Measurements from ENCODE around the gene TFDP1. TPM values are rescaled to one million over a fixed set of nuclear protein-coding genes. Genes with fewer than 3 reads are reported as not detected.

TFDP1 gene
- total and polyA plus RNA-seq, 2 of the 4 experiments (the other 2 are of a cell fraction): 59.3 to 97.0 TPM

DNA sequence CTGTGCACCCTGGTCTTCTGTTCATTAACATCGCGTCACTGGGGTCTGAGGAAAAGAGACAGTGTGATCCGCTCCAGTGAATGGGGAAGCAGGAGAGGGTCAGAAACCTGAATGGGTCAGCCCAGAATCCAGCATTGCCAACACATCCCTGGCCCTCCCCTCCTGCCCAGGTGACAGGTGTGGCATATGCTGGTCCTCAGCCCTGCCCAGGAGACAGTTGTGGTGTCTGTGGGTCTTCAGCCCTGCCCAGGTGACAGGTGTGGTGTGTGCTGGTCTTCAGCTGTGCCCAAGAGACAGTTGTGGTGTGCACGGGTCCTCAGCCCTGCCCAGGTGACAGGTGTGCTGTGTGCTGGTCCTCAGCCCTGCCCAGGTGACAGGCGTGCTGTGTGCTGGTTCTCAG, 8.0 kb downstream of the TFDP1 start:
- no peak overlapping the region for H2AFZ ChIP-seq (replicated peaks; ENCODE audit: low read length, poor library complexity)
- POLR2A ChIA-PET (ENCODE audit: unreplicated experiment): no interaction called here
- peaks cover 42% of the 10 kb centered on the region for H3K36me3 ChIP-seq (ENCODE audit: control insufficient read depth, insufficient read depth, low read length)
- H3K27ac ChIP-seq (ENCODE audit: insufficient read depth, low read length): no peak overlapping the region
- H2AK5ac ChIP-seq (ENCODE audit: low read depth, low read length): no peak overlapping the region
- no peak overlapping the region for H3K9ac ChIP-seq (ENCODE audit: low read depth, low read length)
- no peaks in the 10 kb centered on the region for H3K27me3 ChIP-seq (ENCODE audit: control insufficient read depth, insufficient read depth, low read length)
- no peak overlapping the region for H2BK120ac ChIP-seq (ENCODE audit: low read depth, low read length)
- no peak overlapping the region for H3K14ac ChIP-seq (replicated peaks; ENCODE audit: low read depth, low read length)
- no peak overlapping the region for H3K18ac ChIP-seq (ENCODE audit: low read depth, low read length)
- no peak for DNase-seq
- no peak overlapping the region for H4K5ac ChIP-seq (ENCODE audit: low read depth, low read length)
- H2BK15ac ChIP-seq (ENCODE audit: low read depth, low read length): no peak overlapping the region
- WGBS, 2 experiments (ENCODE audit: extremely low coverage in 2 of 2, insufficient read length in 1 of 2): 100% methylated on average over 2 of the region's 5 CpGs; no CpG with 5 or more reads in 1 of the 2 experiments
- CTCF ChIA-PET: no interaction called here
- no peak overlapping the region for H2BK5ac ChIP-seq (ENCODE audit: low read depth, low read length, poor library complexity, severe bottlenecking)
- peaks cover 15% of the 10 kb centered on the region for H3K9me1 ChIP-seq (ENCODE audit: insufficient read depth, low read length)
- no peak for ATAC-seq (ENCODE audit: low read depth)
- H4K8ac ChIP-seq (ENCODE audit: low read depth in 2 of 2, low read length in 2 of 2): no peak overlapping the region
- no peak overlapping the region for H3K4me3 ChIP-seq (ENCODE audit: insufficient read depth, low read depth, low read length)
- H3K9me3 ChIP-seq (ENCODE audit: control insufficient read depth, insufficient read depth, low read length): no peaks in the 10 kb centered on the region
- no TSS peak for BruUV-seq (replicated peaks)
- dilution Hi-C loops (cut with HindIII; ENCODE audit: low sequenced_read_pairs, unreplicated experiment): no loop called here
- H3K4me2 ChIP-seq (ENCODE audit: low read depth, low read length): no peak overlapping the region
- intact Hi-C loops (cut with micrococcal nuclease): no loop called here
- no peak overlapping the region for H3K4ac ChIP-seq (ENCODE audit: low read depth, low read length)
- in situ Hi-C loops (cut with MboI; ENCODE audit: low sequenced_read_pairs): no loop called here
- no peak overlapping the region for H4K91ac ChIP-seq (ENCODE audit: insufficient read depth, low read depth, low read length)
- H3K4me1 ChIP-seq (ENCODE audit: control insufficient read depth, insufficient read depth, low read length): no peaks in the 10 kb centered on the region; the same call in 1 of the 2 replicates
- TF ChIP-seq MXI1 (IDR thresholded peaks at IDR 0.05; ENCODE audit: borderline replicate concordance, low read depth, low read length): no peak
- TF ChIP-seq CHD1 (IDR thresholded peaks at IDR 0.05; ENCODE audit: low read depth, low read length): no peak
- no peak for TF ChIP-seq FOS (IDR thresholded peaks at IDR 0.05; ENCODE audit: low read depth, low read length)
- TF ChIP-seq BHLHE40 (IDR thresholded peaks at IDR 0.05; ENCODE audit: low read depth, low read length): no peak
- TF ChIP-seq RCOR1 (IDR thresholded peaks at IDR 0.05; ENCODE audit: insufficient replicate concordance, low read length): no peak
- no peak for TF ChIP-seq MAZ (IDR thresholded peaks at IDR 0.05; ENCODE audit: borderline replicate concordance, low read depth, low read length)
- TF ChIP-seq, protein P1, sequence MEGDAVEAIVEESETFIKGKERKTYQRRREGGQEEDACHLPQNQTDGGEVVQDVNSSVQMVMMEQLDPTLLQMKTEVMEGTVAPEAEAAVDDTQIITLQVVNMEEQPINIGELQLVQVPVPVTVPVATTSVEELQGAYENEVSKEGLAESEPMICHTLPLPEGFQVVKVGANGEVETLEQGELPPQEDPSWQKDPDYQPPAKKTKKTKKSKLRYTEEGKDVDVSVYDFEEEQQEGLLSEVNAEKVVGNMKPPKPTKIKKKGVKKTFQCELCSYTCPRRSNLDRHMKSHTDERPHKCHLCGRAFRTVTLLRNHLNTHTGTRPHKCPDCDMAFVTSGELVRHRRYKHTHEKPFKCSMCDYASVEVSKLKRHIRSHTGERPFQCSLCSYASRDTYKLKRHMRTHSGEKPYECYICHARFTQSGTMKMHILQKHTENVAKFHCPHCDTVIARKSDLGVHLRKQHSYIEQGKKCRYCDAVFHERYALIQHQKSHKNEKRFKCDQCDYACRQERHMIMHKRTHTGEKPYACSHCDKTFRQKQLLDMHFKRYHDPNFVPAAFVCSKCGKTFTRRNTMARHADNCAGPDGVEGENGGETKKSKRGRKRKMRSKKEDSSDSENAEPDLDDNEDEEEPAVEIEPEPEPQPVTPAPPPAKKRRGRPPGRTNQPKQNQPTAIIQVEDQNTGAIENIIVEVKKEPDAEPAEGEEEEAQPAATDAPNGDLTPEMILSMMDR (conservative IDR thresholded peaks at IDR 0.05; ENCODE audit: low read depth, low read length): no peak
- TF ChIP-seq CEBPB (IDR thresholded peaks at IDR 0.05; ENCODE audit: low read depth, low read length): no peak
- TF ChIP-seq USF2 (IDR thresholded peaks at IDR 0.05; ENCODE audit: low read depth, low read length): no peak
- TF ChIP-seq MAFK (IDR thresholded peaks at IDR 0.05; ENCODE audit: low read depth, low read length): no peak
- TF ChIP-seq RFX5 (IDR thresholded peaks at IDR 0.05; ENCODE audit: low read depth, low read length): no peak
- TF ChIP-seq POLR2A (IDR thresholded peaks at IDR 0.05; ENCODE audit: low read depth, low read length): no peak
- no peak for TF ChIP-seq SMC3 (IDR thresholded peaks at IDR 0.05; ENCODE audit: low read depth, low read length)
- TF ChIP-seq, protein P2, sequence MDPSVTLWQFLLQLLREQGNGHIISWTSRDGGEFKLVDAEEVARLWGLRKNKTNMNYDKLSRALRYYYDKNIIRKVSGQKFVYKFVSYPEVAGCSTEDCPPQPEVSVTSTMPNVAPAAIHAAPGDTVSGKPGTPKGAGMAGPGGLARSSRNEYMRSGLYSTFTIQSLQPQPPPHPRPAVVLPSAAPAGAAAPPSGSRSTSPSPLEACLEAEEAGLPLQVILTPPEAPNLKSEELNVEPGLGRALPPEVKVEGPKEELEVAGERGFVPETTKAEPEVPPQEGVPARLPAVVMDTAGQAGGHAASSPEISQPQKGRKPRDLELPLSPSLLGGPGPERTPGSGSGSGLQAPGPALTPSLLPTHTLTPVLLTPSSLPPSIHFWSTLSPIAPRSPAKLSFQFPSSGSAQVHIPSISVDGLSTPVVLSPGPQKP (IDR thresholded peaks at IDR 0.05; ENCODE audit: borderline replicate concordance, low read depth, low read length): no peak
- no peak for TF ChIP-seq RAD21 (IDR thresholded peaks at IDR 0.05; ENCODE audit: low read length)
- H2AK9ac ChIP-seq (replicated peaks; ENCODE audit: low read depth, low read length, poor library complexity): no peak overlapping the region
- peaks cover 35 to 77% of the 10 kb centered on the region in 2 experiments for H3K79me1 ChIP-seq (ENCODE audit: low read depth in 1 of 2, low read length in 2 of 2)
- no peak overlapping the region for H2BK20ac ChIP-seq (ENCODE audit: low read depth, low read length)
- H4K20me1 ChIP-seq (ENCODE audit: insufficient read depth, low read length): peaks cover 86% of the 10 kb centered on the region
- H3K56ac ChIP-seq (ENCODE audit: extremely low read depth, insufficient read depth, low read length): no peak overlapping the region
- H3K23ac ChIP-seq (ENCODE audit: low read depth, low read length): no peak overlapping the region
